Upper lobe of left lung (tissue), 4 donors: ENCODE data around the gene ANKRD13A.

ENCODE experiments used
- CTCF ChIP-seq, 6 experiments: fragments of 450-650 bp in 4 of 6; fragments of 200-600 bp in 2 of 6; sonication (generic) in 2 of 6; IDR thresholded peaks; one replicate each; pipeline ENCODE4 v1.5.1; 2016 to 2019; ENCODE audit warnings: antibody characterized with exemption in 6 of 6
- EP300 ChIP-seq, 4 donors: sonication (generic); formaldehyde crosslinking; IDR thresholded peaks; one replicate each; pipeline ENCODE4 v1.5.1; 2017; ENCODE audit warnings: antibody characterized with exemption in 4 of 4, control low read depth in 2 of 4
- POLR2A ChIP-seq, 4 donors: fragments of 450-650 bp; IDR thresholded peaks; one replicate each; pipeline ENCODE4 v1.5.1; 2016 to 2017; ENCODE audit warnings: antibody characterized with exemption in 4 of 4, mild to moderate bottlenecking in 2 of 4
- POLR2AphosphoS5 ChIP-seq, 2 donors: sonication (generic); formaldehyde crosslinking; IDR thresholded peaks; one replicate each; pipeline ENCODE4 v1.5.1; 2017; ENCODE audit warnings: antibody characterized with exemption in 2 of 2

GRCh38 chr12:110037315-110037714 is 38.1 kb downstream of the ANKRD13A start:
- TF ChIP-seq POLR2A (IDR thresholded peaks at IDR 0.05) (no peak), CTCF (IDR thresholded peaks at IDR 0.05) (no peak), POLR2AphosphoS5 (IDR thresholded peaks at IDR 0.05) (no peak), EP300 (IDR thresholded peaks at IDR 0.05) (no peak)
